Measurements from ENCODE around the gene CACNA2D4. TPM values are rescaled to one million over a fixed set of nuclear protein-coding genes. Genes with fewer than 3 reads are reported as not detected.
"Not testable (repeated sequence)": the region's sequence is repeated elsewhere in the genome, so short reads cannot be mapped to it uniquely, and the experiment has no call there.

CACNA2D4 gene, protein sequence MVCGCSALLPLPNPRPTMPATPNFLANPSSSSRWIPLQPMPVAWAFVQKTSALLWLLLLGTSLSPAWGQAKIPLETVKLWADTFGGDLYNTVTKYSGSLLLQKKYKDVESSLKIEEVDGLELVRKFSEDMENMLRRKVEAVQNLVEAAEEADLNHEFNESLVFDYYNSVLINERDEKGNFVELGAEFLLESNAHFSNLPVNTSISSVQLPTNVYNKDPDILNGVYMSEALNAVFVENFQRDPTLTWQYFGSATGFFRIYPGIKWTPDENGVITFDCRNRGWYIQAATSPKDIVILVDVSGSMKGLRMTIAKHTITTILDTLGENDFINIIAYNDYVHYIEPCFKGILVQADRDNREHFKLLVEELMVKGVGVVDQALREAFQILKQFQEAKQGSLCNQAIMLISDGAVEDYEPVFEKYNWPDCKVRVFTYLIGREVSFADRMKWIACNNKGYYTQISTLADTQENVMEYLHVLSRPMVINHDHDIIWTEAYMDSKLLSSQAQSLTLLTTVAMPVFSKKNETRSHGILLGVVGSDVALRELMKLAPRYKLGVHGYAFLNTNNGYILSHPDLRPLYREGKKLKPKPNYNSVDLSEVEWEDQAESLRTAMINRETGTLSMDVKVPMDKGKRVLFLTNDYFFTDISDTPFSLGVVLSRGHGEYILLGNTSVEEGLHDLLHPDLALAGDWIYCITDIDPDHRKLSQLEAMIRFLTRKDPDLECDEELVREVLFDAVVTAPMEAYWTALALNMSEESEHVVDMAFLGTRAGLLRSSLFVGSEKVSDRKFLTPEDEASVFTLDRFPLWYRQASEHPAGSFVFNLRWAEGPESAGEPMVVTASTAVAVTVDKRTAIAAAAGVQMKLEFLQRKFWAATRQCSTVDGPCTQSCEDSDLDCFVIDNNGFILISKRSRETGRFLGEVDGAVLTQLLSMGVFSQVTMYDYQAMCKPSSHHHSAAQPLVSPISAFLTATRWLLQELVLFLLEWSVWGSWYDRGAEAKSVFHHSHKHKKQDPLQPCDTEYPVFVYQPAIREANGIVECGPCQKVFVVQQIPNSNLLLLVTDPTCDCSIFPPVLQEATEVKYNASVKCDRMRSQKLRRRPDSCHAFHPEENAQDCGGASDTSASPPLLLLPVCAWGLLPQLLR
- not detected in 2 replicates for total RNA-seq (2014; rRNA removed; shearing (Covaris generic))
- 0.04 TPM in 1 of 2 replicates, not detected in the other for polyA plus RNA-seq (2015; cell fraction: cytosol; rRNA removed)
- 1.4 TPM in 1 of 2 replicates, not detected in the other for polyA plus RNA-seq (2015; cell fraction: nucleus; rRNA removed)

GRCh38 chr12:1918081-1918883, at the start of gene CACNA2D4:
TSS of gene CACNA2D4 (minus strand) at chr12:1918652. CDS start at chr12:1918473, 179 bp downstream.
- no peak for DNase-seq (ENCODE audit: low read depth, low spot score)
- in situ Hi-C loops (cut with HindIII; ENCODE audit: low pct_unique_long_range_greater_than_20kb, low sequenced_read_pairs) = no loop called here

DNA sequence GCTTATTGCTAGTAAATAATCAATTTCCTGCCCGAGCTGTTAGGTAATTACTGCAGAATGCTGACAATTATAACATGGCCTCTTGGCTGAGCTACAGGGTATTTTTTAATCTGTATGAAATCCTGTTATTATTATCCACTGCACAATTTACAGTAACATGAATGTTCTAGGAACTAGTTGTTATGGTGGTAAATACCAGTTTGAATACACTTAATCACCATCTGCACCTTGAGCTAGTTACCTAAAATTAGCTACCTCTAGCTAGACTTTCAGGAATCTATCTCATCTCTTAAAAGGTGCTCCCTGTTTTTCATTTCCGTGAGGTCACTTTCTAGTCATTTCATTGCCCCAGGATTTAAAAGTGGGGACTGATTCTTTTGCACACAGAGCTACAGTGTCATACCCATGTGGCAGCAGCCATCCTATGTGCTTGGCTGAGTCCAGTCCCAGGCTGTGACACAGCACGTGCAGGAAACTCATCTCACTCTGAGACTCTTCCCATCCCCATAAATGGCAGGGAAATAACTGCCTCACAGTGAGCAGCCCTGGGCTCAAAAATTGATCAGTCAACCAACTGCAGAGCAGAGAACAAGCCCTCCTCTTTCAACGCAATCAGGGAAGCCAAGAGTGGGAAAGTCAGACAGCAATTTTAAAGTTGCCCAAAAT, 48.2 kb upstream of the CACNA2D4 start:
- no peak for DNase-seq (ENCODE audit: low read depth, low spot score)
- in situ Hi-C loops (cut with HindIII; ENCODE audit: low pct_unique_long_range_greater_than_20kb, low sequenced_read_pairs) = no loop called here

DNA sequence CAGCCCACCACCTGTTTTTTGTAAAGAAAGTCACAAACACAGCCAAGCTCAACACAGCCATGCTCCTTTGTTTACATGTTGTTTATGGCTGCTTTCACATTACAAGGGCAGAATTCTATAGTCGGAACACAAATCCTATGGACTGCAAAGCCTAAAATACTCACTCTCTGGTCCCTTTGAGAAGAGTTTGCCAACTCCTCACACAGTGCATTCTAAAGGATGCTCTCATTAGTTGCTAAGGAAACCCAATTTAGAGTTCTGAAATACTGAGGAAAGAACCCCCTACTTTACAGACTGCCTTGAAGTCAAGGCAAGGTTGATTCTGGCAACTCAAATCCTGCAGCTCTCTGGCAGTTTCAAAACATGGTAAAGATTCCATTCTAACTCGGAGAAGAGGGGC, 47.5 kb upstream of the CACNA2D4 start:
- no peak for DNase-seq (ENCODE audit: low read depth, low spot score)
- in situ Hi-C loops (cut with HindIII; ENCODE audit: low pct_unique_long_range_greater_than_20kb, low sequenced_read_pairs) = no loop called here

DNA sequence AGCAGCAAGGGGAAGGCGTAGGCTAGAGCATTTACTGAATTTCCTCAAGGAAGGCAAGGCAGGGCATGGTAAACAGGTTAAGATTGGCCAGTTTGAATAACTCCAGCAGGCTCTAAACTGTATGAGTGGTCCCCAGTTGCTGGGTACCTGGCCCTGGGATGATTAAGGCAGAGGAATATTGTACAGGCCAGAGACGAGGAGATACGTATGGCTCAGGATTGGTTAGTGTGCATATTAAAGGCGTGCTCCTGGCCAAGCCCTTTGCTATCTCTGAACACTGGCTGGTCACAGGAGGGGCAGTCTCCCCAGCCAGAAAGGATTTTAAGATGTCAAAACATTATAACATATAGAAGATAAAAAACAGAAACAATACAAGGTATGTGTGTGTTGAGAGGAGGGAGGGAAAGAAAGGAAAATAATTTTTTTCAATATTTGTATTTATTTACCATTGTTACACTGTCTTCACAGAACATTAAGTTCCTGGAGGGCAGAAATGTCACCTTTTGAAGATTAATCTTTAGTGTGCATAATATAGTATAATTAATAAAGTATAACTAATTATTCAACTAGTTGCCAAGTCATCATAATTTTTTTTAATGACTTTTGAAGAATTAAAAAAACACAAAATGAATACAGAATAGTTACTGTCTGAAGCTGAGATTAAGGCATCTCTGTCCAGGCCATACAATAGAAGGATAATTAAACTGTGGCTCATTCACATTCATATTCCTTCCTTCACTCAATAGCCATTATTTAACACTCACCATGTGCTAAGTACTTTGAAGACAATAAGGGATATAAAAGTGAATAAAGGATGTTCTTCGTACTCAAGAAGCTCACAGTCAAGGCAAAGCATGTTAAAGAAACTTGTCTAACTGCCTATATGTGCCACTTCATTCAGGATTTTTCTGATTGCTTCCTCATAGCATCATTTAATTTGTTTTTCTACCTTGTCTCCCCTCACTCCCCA, 43.9 kb upstream of the CACNA2D4 start:
- in situ Hi-C loops (cut with HindIII; ENCODE audit: low pct_unique_long_range_greater_than_20kb, low sequenced_read_pairs) = no loop called here
- no peak for DNase-seq (ENCODE audit: low read depth, low spot score)

- in situ Hi-C loops (cut with HindIII; ENCODE audit: low pct_unique_long_range_greater_than_20kb, low sequenced_read_pairs) = no loop called here
Measured at GRCh38 chr12:1956716-1957115, 38.3 kb upstream of the CACNA2D4 start.

GRCh38 chr12:1949771-1950470, 31.5 kb upstream of the CACNA2D4 start:
- in situ Hi-C loops (cut with HindIII; ENCODE audit: low pct_unique_long_range_greater_than_20kb, low sequenced_read_pairs) = no loop called here
- DNase-seq (ENCODE audit: low read depth, low spot score) = no peak

More at GRCh38 chr12:1956716-1957115, 38.3 kb upstream of the CACNA2D4 start:
- no peak for DNase-seq (ENCODE audit: low read depth, low spot score)

GRCh38 chr12:1948883-1949282, 30.4 kb upstream of the CACNA2D4 start:
- in situ Hi-C loops (cut with HindIII; ENCODE audit: low pct_unique_long_range_greater_than_20kb, low sequenced_read_pairs) = no loop called here
- no peak for DNase-seq (ENCODE audit: low read depth, low spot score)

DNA sequence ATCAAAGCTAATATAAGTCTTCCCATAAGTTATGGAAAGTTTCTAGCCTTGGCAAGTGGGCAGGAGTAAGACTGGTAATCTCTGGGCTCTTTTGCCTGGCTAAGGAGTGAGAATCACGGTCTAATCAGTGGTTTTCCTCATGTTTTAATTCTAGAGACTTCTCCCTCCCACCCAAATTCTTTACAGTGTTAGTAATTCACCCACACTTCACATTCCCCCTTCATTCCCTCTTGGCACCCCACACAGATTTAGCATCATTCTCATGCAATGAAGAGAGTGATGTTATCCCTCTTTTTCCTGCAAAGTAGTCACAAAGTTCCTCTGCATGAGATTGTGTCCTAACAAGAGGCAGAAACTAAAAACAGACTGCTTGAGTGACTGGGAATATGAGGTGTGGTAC, 28.6 kb upstream of the CACNA2D4 start:
- in situ Hi-C loops (cut with HindIII; ENCODE audit: low pct_unique_long_range_greater_than_20kb, low sequenced_read_pairs) = no loop called here
- DNase-seq (ENCODE audit: low read depth, low spot score) = no peak

DNA sequence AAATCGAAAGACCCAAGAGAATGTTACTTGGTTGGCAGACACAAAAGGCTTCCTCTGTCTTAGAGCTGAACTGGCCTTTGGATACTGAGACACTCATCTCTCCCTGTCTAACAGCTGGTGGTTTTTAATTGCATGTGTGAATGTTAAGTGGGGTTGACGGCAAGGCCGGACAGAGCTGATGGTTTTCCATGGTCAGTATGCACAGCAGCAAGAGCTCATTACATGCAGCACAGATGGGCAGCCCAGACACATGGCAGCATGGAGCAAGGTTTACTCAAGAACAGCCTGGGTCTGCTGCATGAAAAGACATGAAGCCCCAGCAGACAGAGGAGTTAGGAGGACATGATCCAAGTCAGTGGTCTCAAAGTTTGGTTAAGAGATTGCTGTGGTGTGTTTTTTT, 27.8 kb upstream of the CACNA2D4 start:
- in situ Hi-C loops (cut with HindIII; ENCODE audit: low pct_unique_long_range_greater_than_20kb, low sequenced_read_pairs) = no loop called here

GRCh38 chr12:1945502-1945901, 27.1 kb upstream of the CACNA2D4 start:
- in situ Hi-C loops (cut with HindIII; ENCODE audit: low pct_unique_long_range_greater_than_20kb, low sequenced_read_pairs); DNase-seq (ENCODE audit: low read depth, low spot score): not testable (repeated sequence)

More for the DNA sequence above, 27.8 kb upstream of the CACNA2D4 start:
- DNase-seq (ENCODE audit: low read depth, low spot score) = no peak

- DNase-seq (ENCODE audit: low read depth, low spot score) = peak; percentile 76
- in situ Hi-C loops (cut with HindIII; ENCODE audit: low pct_unique_long_range_greater_than_20kb, low sequenced_read_pairs) = no loop called here
Measured at GRCh38 chr12:1939801-1940607, 21.6 kb upstream of the CACNA2D4 start.

DNA sequence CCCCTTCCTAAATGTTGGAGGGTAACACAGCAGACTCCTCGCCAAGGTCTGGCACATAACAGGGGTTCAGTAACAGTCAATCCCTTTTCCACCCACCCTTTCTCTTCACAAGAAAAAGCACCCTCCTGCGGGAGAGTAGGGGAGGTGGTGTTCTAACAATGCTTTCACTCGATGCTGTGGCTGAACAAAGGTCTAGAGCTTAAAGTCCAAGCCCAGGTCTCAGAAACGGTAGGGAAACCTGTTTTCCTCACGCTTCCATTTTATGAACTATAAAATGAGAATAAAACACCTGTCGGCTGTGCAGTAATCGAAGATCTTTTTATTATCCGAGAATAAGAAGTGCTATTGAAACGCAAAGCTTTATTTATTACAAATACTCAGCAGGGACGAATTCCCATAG, 20.9 kb upstream of the CACNA2D4 start:
- in situ Hi-C loops (cut with HindIII; ENCODE audit: low pct_unique_long_range_greater_than_20kb, low sequenced_read_pairs) = no loop called here
- no peak for DNase-seq (ENCODE audit: low read depth, low spot score)

DNA sequence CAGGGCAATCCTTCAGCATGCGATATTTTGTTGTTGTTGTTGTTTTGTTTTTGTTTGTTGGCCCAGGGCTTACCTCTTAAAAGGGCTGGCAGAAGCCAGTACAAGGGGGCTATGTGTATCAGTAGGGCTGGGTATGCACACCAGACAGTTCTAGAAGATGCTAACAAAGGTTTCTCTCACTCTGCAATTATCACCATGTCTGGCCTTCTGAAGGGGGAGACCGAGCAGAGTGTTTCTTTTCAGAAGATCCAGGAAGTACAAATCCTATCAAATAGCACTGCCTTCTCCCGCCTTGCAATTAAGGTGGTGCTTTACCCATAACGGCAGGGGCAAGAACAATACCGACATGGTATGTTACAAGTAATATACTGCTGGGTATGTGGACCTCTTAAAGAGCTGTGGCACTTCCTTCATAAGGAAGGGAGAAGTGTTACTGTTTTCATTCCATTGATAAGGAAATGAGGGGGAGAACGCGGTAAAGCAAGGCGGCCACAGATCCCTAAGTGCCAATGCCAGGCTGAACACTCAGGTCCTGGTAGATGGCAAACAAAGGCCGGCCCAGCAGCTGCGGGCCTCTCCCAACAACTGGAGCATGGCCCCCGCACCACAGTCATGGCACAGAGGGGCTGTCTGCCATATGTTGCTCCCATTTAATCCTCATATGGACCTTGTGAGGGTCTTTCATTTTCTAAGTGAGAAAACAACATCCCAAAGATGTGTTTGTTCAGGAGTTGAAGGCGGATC, 19.2 kb upstream of the CACNA2D4 start:
- DNase-seq (ENCODE audit: low read depth, low spot score) = no peak
- in situ Hi-C loops (cut with HindIII; ENCODE audit: low pct_unique_long_range_greater_than_20kb, low sequenced_read_pairs) = no loop called here
